Trophoblast cell (in vitro differentiated cells and primary cell): Measurements from ENCODE around the gene RCOR2.
A peak's percentile ranks its signal among the peaks of the same experiment; 100 is the strongest.

ENCODE experiments used
- DNase-seq, 2 donors: peaks; one replicate each; pipeline ENCODE4 v3.0.0-alpha.2; 2016
- H2AFZ ChIP-seq: 2 replicates; pipeline ENCODE4 v1.6.1; 2013; ENCODE audit warnings: low read length, moderate library complexity, mild to moderate bottlenecking; ENCODE audit not compliant: insufficient read depth, poor library complexity
- H2AK5ac ChIP-seq: 2 replicates; pipeline ENCODE4 v1.6.1; 2013; ENCODE audit warnings: mild to moderate bottlenecking, low read length
- H2BK120ac ChIP-seq: 2 replicates; pipeline ENCODE4 v1.6.1; 2013; ENCODE audit warnings: low read length, mild to moderate bottlenecking, moderate library complexity; ENCODE audit not compliant: insufficient read depth, poor library complexity
- H2BK12ac ChIP-seq: 2 replicates; pipeline ENCODE4 v1.6.1; 2013; ENCODE audit warnings: mild to moderate bottlenecking, low read length, moderate library complexity
- H2BK5ac ChIP-seq: 2 replicates; pipeline ENCODE4 v1.6.1; 2013; ENCODE audit warnings: low read length, low read depth, moderate library complexity, mild to moderate bottlenecking; ENCODE audit not compliant: poor library complexity
- H3K14ac ChIP-seq: 2 replicates; pipeline ENCODE4 v1.6.1; 2013; ENCODE audit warnings: mild to moderate bottlenecking, low read length
- H3K18ac ChIP-seq: 2 replicates; pipeline ENCODE4 v1.6.1; 2013; ENCODE audit warnings: mild to moderate bottlenecking, low read length
- H3K23ac ChIP-seq: 2 replicates; pipeline ENCODE4 v1.6.1; 2013; ENCODE audit warnings: low read length
- H3K27ac ChIP-seq: 2 replicates; pipeline ENCODE4 v1.5.1; 2013; ENCODE audit warnings: low read depth, mild to moderate bottlenecking, inconsistent platforms, low read length, moderate library complexity
- H3K27me3 ChIP-seq: 2 replicates; pipeline ENCODE4 v1.6.1; 2013; ENCODE audit warnings: inconsistent platforms, mild to moderate bottlenecking, low read length, moderate library complexity; ENCODE audit not compliant: insufficient read depth
- H3K36me3 ChIP-seq, 2 experiments: 1 replicate in 1 of 2; 2 replicates in 1 of 2; pipeline ENCODE4 v1.6.1; 2013; ENCODE audit warnings: low read length in 2 of 2, mild to moderate bottlenecking in 2 of 2, moderate library complexity in 1 of 2; ENCODE audit not compliant: insufficient read depth in 2 of 2, control insufficient read depth in 1 of 2
- H3K4ac ChIP-seq: 2 replicates; pipeline ENCODE4 v1.6.1; 2013; ENCODE audit warnings: low read depth, mild to moderate bottlenecking, low read length, moderate library complexity
- H3K4me1 ChIP-seq, 2 experiments: 1 replicate in 1 of 2; 2 replicates in 1 of 2; pipeline ENCODE4 v1.6.1; 2013; ENCODE audit warnings: low read length in 2 of 2, mild to moderate bottlenecking in 2 of 2, moderate library complexity in 1 of 2; ENCODE audit not compliant: insufficient read depth in 2 of 2, control insufficient read depth in 1 of 2
- H3K4me2 ChIP-seq: 2 replicates; pipeline ENCODE4 v1.6.1; 2013; ENCODE audit warnings: inconsistent platforms, mild to moderate bottlenecking, low read length, moderate library complexity
- H3K4me3 ChIP-seq: 2 replicates; pipeline ENCODE4 v1.5.1; 2013; ENCODE audit warnings: mild to moderate bottlenecking, low read depth, low read length, inconsistent platforms
- H3K79me1 ChIP-seq: one replicate; pipeline ENCODE4 v1.6.1; 2013; ENCODE audit warnings: low read length
- H3K79me2 ChIP-seq: 2 replicates; pipeline ENCODE4 v1.6.1; 2013; ENCODE audit warnings: low read length, mild to moderate bottlenecking; ENCODE audit not compliant: control insufficient read depth, insufficient read depth, poor library complexity
- H3K9ac ChIP-seq: 2 replicates; pipeline ENCODE4 v1.6.1; 2013; ENCODE audit warnings: mild to moderate bottlenecking, low read length
- H3K9me3 ChIP-seq: 2 replicates; pipeline ENCODE4 v1.6.1; 2013; ENCODE audit warnings: low read depth, mild to moderate bottlenecking, control low read depth, inconsistent platforms, low read length; ENCODE audit not compliant: insufficient read depth
- H4K12ac ChIP-seq: 2 replicates; pipeline ENCODE4 v1.6.1; 2013; ENCODE audit warnings: low read depth, mild to moderate bottlenecking, low read length, moderate library complexity
- H4K8ac ChIP-seq: 2 replicates; pipeline ENCODE4 v1.6.1; 2013; ENCODE audit warnings: low read depth, mild to moderate bottlenecking, low read length, moderate library complexity
- H4K91ac ChIP-seq: one replicate; pipeline ENCODE4 v1.6.1; 2013; ENCODE audit warnings: low read depth, mild to moderate bottlenecking, low read length, moderate library complexity
- WGBS: extraction: QIAGEN DNeasy Blood & Tissue Kit; methylation state at CpG from one replicate; pipeline ENCODE4 v1.1.7; 2013; ENCODE audit warnings: missing lambda C conversion rate; ENCODE audit not compliant: insufficient read length, insufficient coverage; ENCODE audit errors: extremely low coverage; 5-methylcytosine and 5-hydroxymethylcytosine counted together

The RCOR2 gene

GRCh38 chr11:63879598-63880402 is 37.2 kb downstream of the RCOR2 start:
- H3K4ac ChIP-seq, result peak overlapping the region; percentile 37
- H3K9ac ChIP-seq, result no peak overlapping the region
- no peak overlapping the region for H3K4me3 ChIP-seq
- H4K8ac ChIP-seq, result no peak overlapping the region
- H2BK120ac ChIP-seq, result no peak overlapping the region
- no peaks in the 10 kb centered on the region for H3K27me3 ChIP-seq
- no peaks in the 10 kb centered on the region for H3K9me3 ChIP-seq
- WGBS, result no CpG with 5 or more reads among the region's 2 CpGs
- no peak for DNase-seq
- H3K14ac ChIP-seq, result no peak overlapping the region
- H2BK5ac ChIP-seq, result no peak overlapping the region
- no peak overlapping the region for H2AFZ ChIP-seq
- H3K23ac ChIP-seq, result no peak overlapping the region
- no peak overlapping the region for H3K18ac ChIP-seq
- H3K27ac ChIP-seq, result no peak overlapping the region
- H2BK12ac ChIP-seq, result no peak overlapping the region
- H4K12ac ChIP-seq, result no peak overlapping the region
- peaks cover 13 to 16% of the 10 kb centered on the region in 2 experiments for H3K4me1 ChIP-seq
- no peak overlapping the region for H2AK5ac ChIP-seq
- no peaks in the 10 kb centered on the region for H3K79me1 ChIP-seq
- H3K4me2 ChIP-seq, result no peak overlapping the region
- peaks cover 5% of the 10 kb centered on the region in 2 experiments for H3K36me3 ChIP-seq
- H3K79me2 ChIP-seq, result peaks cover 15% of the 10 kb centered on the region
- H4K91ac ChIP-seq, result no peak overlapping the region

- H2BK5ac ChIP-seq, result no peak overlapping the region
- no peak overlapping the region for H4K12ac ChIP-seq
- peaks cover 5 to 8% of the 10 kb centered on the region in 2 experiments for H3K36me3 ChIP-seq
- H4K8ac ChIP-seq, result no peak overlapping the region
- H2AK5ac ChIP-seq, result no peak overlapping the region
- H2BK120ac ChIP-seq, result no peak overlapping the region
- peaks cover 20% of the 10 kb centered on the region for H3K79me2 ChIP-seq
- no peak overlapping the region for H3K27ac ChIP-seq
- no CpG with 5 or more reads among the region's 6 CpGs for WGBS
- no peak overlapping the region for H4K91ac ChIP-seq
- H3K14ac ChIP-seq, result no peak overlapping the region
- DNase-seq, result no peak
- H3K4me2 ChIP-seq, result no peak overlapping the region
- H3K79me1 ChIP-seq, result no peaks in the 10 kb centered on the region
- no peak overlapping the region for H2BK12ac ChIP-seq
- H3K27me3 ChIP-seq, result no peaks in the 10 kb centered on the region
- H3K9ac ChIP-seq, result no peak overlapping the region
- H3K23ac ChIP-seq, result no peak overlapping the region
- no peak overlapping the region for H3K18ac ChIP-seq
- H3K4me1 ChIP-seq, result peaks cover 24 to 25% of the 10 kb centered on the region in 2 experiments
- no peak overlapping the region for H3K4me3 ChIP-seq
- peak overlapping the region; percentile 75 for H3K4ac ChIP-seq
- H2AFZ ChIP-seq, result no peak overlapping the region
- no peaks in the 10 kb centered on the region for H3K9me3 ChIP-seq
These were observed 39.2 kb downstream of the RCOR2 start for GRCh38 chr11:63877658-63878241.

GRCh38 chr11:63876616-63877015 is 40.3 kb downstream of the RCOR2 start:
- Histone ChIP-seq H3K27me3 (no peaks in the 10 kb centered on the region), H4K8ac (no peak overlapping the region), H4K91ac (no peak overlapping the region), H2BK5ac (no peak overlapping the region), H3K79me2 (peaks cover 20% of the 10 kb centered on the region), H3K4me3 (no peak overlapping the region), H2AK5ac (no peak overlapping the region), H3K23ac (no peak overlapping the region), H3K4ac (peak overlapping the region; percentile 9), H3K4me1 (peaks cover 30 to 31% of the 10 kb centered on the region in 2 experiments), H4K12ac (no peak overlapping the region), H2AFZ (no peak overlapping the region), H3K36me3 (peaks cover 5 to 8% of the 10 kb centered on the region in 2 experiments), H2BK12ac (no peak overlapping the region), H3K9me3 (no peaks in the 10 kb centered on the region), H3K14ac (no peak overlapping the region), H3K4me2 (no peak overlapping the region), H3K27ac (no peak overlapping the region), H2BK120ac (no peak overlapping the region), H3K9ac (no peak overlapping the region), H3K79me1 (no peaks in the 10 kb centered on the region), H3K18ac (no peak overlapping the region)
- DNase-seq, result peak in 1 of 2 donors; percentile 10
- no CpG with 5 or more reads among the region's 6 CpGs for WGBS

- WGBS, result no CpG with 5 or more reads among the region's 8 CpGs
- Histone ChIP-seq H3K18ac (peak overlapping the region; percentile 25), H3K79me2 (peaks cover 18% of the 10 kb centered on the region), H3K27me3 (no peaks in the 10 kb centered on the region), H3K4me1 (peaks cover 30 to 31% of the 10 kb centered on the region in 2 experiments), H2BK120ac (no peak overlapping the region), H3K79me1 (no peaks in the 10 kb centered on the region), H2AK5ac (no peak overlapping the region), H3K36me3 (peaks cover 5 to 6% of the 10 kb centered on the region in 2 experiments), H3K27ac (no peak overlapping the region), H4K12ac (no peak overlapping the region), H3K14ac (no peak overlapping the region), H3K9me3 (no peaks in the 10 kb centered on the region), H2BK5ac (no peak overlapping the region), H2AFZ (no peak overlapping the region), H2BK12ac (no peak overlapping the region), H3K9ac (no peak overlapping the region), H3K23ac (no peak overlapping the region), H4K91ac (no peak overlapping the region), H3K4me2 (no peak overlapping the region), H4K8ac (no peak overlapping the region), H3K4me3 (no peak overlapping the region), H3K4ac (peak overlapping the region; percentile 34)
- no peak for DNase-seq
These were observed 41.4 kb downstream of the RCOR2 start for GRCh38 chr11:63875506-63876065.
